GM12873 (cell line): ENCODE measurements around the gene CCDC40.

Source experiments
- CTCF ChIP-seq: IDR thresholded peaks from 2 replicates; pipeline ENCODE4 v1.5.1; 2012; ENCODE audit warnings: low read depth, mild to moderate bottlenecking, moderate library complexity, low read length, control low read depth; ENCODE audit not compliant: insufficient read depth; ENCODE audit errors: missing control alignments

Gene CCDC40

GRCh38 chr17:80116276-80116920, 80.0 kb downstream of the CCDC40 start:
- TF ChIP-seq CTCF, result no peak

- TF ChIP-seq CTCF, result no peak
Observed at GRCh38 chr17:80116921-80117380, 80.5 kb downstream of the CCDC40 start.

GRCh38 chr17:80117491-80118401, 81.3 kb downstream of the CCDC40 start:
- TF ChIP-seq CTCF, result no peak

GRCh38 chr17:80118601-80119270, 82.3 kb downstream of the CCDC40 start:
- no peak for TF ChIP-seq CTCF

- TF ChIP-seq CTCF, result no peak
Observed at GRCh38 chr17:80119271-80119791, 82.9 kb downstream of the CCDC40 start.

- no peak for TF ChIP-seq CTCF
Observed at GRCh38 chr17:80119839-80120238, 83.4 kb downstream of the CCDC40 start.
